H1 (cell line): ENCODE results near the gene PEPD. TPM values are rescaled to one million over a fixed set of nuclear protein-coding genes. Genes with fewer than 3 reads are reported as not detected.

Experiments used
- CTCF ChIA-PET: fragments of 300-600 bp; sonication (Branson Sonifier 250); formaldehyde crosslinking; loops from one replicate; lab custom pipeline; 2021; ENCODE audit not compliant: partially characterized antibody; lab: Charles Lee
- POLR2A ChIA-PET: fragments of 300-600 bp; sonication (Branson Sonifier 250); formaldehyde crosslinking; loops from one replicate; lab custom pipeline; 2021; ENCODE audit warnings: inconsistent platforms; ENCODE audit not compliant: partially characterized antibody; lab: Charles Lee
- DNase-seq, 2 experiments: peaks; one replicate each; pipeline versions ENCODE4 v3.0.0 to v3.0.0-alpha.2; 2010 to 2022; ENCODE audit warnings: low spot score in 2 of 2, low read depth in 1 of 2, mixed read lengths in 1 of 2
- FAIRE-seq: peaks from 2 replicates; lab custom pipeline; 2011; peaks lifted over from hg19 to GRCh38; lab: Jason Lieb, UNC
- H2AFZ ChIP-seq: 2 replicates; pipeline ENCODE4 v1.8.1; 2012; ENCODE audit warnings: low read length, inconsistent platforms
- H2AK5ac ChIP-seq: 2 replicates; pipeline ENCODE4 v1.6.1; 2013; ENCODE audit warnings: low read depth, low read length
- H2BK120ac ChIP-seq: replicated peaks from 2 replicates; pipeline ENCODE3; 2013; ENCODE audit warnings: low read depth, low read length, inconsistent platforms
- H2BK12ac ChIP-seq: 2 replicates; pipeline ENCODE4 v1.6.1; 2013; ENCODE audit warnings: low read depth, low read length
- H2BK15ac ChIP-seq: 2 replicates; pipeline ENCODE4 v1.6.1; 2013; ENCODE audit warnings: low read length
- H2BK20ac ChIP-seq: 2 replicates; pipeline ENCODE4 v1.6.1; 2013; ENCODE audit warnings: low read length
- H2BK5ac ChIP-seq: 2 replicates; pipeline ENCODE4 v1.6.1; 2013; ENCODE audit warnings: low read depth, low read length
- H3K14ac ChIP-seq: 2 replicates; pipeline ENCODE4 v1.6.1; 2013; ENCODE audit warnings: inconsistent platforms; ENCODE audit not compliant: insufficient read length
- H3K18ac ChIP-seq: 2 replicates; pipeline ENCODE4 v1.6.1; 2013; ENCODE audit warnings: low read length; ENCODE audit errors: extremely low read depth
- H3K23ac ChIP-seq: 2 replicates; pipeline ENCODE4 v1.6.1; 2013; ENCODE audit warnings: inconsistent platforms; ENCODE audit not compliant: insufficient read length
- H3K23me2 ChIP-seq: 2 replicates; pipeline ENCODE4 v1.6.1; 2013; ENCODE audit warnings: low read depth, low read length
- H3K27ac ChIP-seq: 2 replicates; pipeline ENCODE4 v1.6.1; 2011; ENCODE audit warnings: low read depth, low read length, inconsistent platforms
- H3K27me3 ChIP-seq, 4 experiments: replicated peaks in 1 of 4; 1 replicate in 1 of 4; 2 replicates in 3 of 4; pipeline versions ENCODE4 v1.6.1 to v1.8.1; 2011 to 2013; ENCODE audit warnings: low read length in 3 of 4, mild to moderate bottlenecking in 3 of 4, inconsistent platforms in 2 of 4, mixed read lengths in 2 of 4, moderate library complexity in 1 of 4; ENCODE audit not compliant: control insufficient read depth in 3 of 4, insufficient read depth in 3 of 4; ENCODE audit errors: extremely low read depth in 1 of 4
- H3K36me3 ChIP-seq, 4 experiments: 2 replicates each; pipeline versions ENCODE4 v1.6.1 to v1.8.1; 2011 to 2013; ENCODE audit warnings: mild to moderate bottlenecking in 4 of 4, low read length in 3 of 4, moderate library complexity in 2 of 4, control low read depth in 1 of 4, inconsistent platforms in 1 of 4; ENCODE audit not compliant: insufficient read depth in 4 of 4, control insufficient read depth in 2 of 4
- H3K4ac ChIP-seq: replicated peaks from 2 replicates; pipeline ENCODE3; 2013; ENCODE audit warnings: low read length, low read depth, mixed read lengths, inconsistent platforms; ENCODE audit not compliant: insufficient read length
- H3K4me1 ChIP-seq, 4 experiments: replicated peaks in 1 of 4; 1 replicate in 1 of 4; 2 replicates in 3 of 4; pipeline versions ENCODE4 v1.6.1 to v1.8.1; 2011 to 2013; ENCODE audit warnings: low read length in 3 of 4, inconsistent platforms in 2 of 4, mixed read lengths in 1 of 4; ENCODE audit not compliant: insufficient read depth in 4 of 4, control insufficient read depth in 3 of 4
- H3K4me2 ChIP-seq, 2 experiments: 2 replicates each; pipeline versions ENCODE4 v1.6.1 to v1.8.1; 2011 to 2013; ENCODE audit warnings: low read depth in 2 of 2, low read length in 2 of 2, control low read depth in 1 of 2, inconsistent platforms in 1 of 2, mild to moderate bottlenecking in 1 of 2; ENCODE audit not compliant: insufficient read depth in 1 of 2
- H3K4me3 ChIP-seq, 4 experiments: fragments of 200-600, 300-600 bp in 1 of 4; sonication (generic), shearing (Covaris generic), sonication (Bioruptor Twin) in 1 of 4; 2 replicates each; pipeline versions ENCODE4 v1.5.1 to v1.8.1; 2011 to 2016; ENCODE audit warnings: low read length in 4 of 4, low read depth in 3 of 4, control low read depth in 2 of 4, inconsistent platforms in 2 of 4, mild to moderate bottlenecking in 2 of 4, mixed read lengths in 1 of 4, moderate library complexity in 1 of 4; ENCODE audit not compliant: insufficient read depth in 2 of 4; ENCODE audit errors: extremely low read depth in 1 of 4
- H3K56ac ChIP-seq: replicated peaks from 2 replicates; pipeline ENCODE3; 2013; ENCODE audit warnings: low read depth, mild to moderate bottlenecking, mixed read lengths, low read length, inconsistent platforms; ENCODE audit not compliant: insufficient read length
- H3K79me1 ChIP-seq: 2 replicates; pipeline ENCODE4 v1.6.1; 2013; ENCODE audit warnings: low read depth, low read length, control low read depth
- H3K79me2 ChIP-seq, 2 experiments: 2 replicates each; pipeline versions ENCODE4 v1.6.1 to v1.8.1; 2012 to 2013; ENCODE audit warnings: low read length in 2 of 2, mild to moderate bottlenecking in 2 of 2, inconsistent platforms in 1 of 2; ENCODE audit not compliant: insufficient read depth in 2 of 2, control insufficient read depth in 1 of 2
- H3K9ac ChIP-seq, 4 experiments: replicated peaks in 1 of 4; 1 replicate in 1 of 4; 2 replicates in 3 of 4; pipeline versions ENCODE4 v1.6.1 to v1.8.1; 2011 to 2013; ENCODE audit warnings: low read depth in 3 of 4, low read length in 3 of 4, control low read depth in 2 of 4, mild to moderate bottlenecking in 2 of 4, moderate library complexity in 2 of 4, inconsistent platforms in 1 of 4; ENCODE audit errors: extremely low read depth in 1 of 4
- H3K9me3 ChIP-seq, 2 experiments: 2 replicates each; pipeline versions ENCODE4 v1.6.1 to v1.8.1; 2012 to 2013; ENCODE audit warnings: mild to moderate bottlenecking in 2 of 2, moderate library complexity in 2 of 2, control low read depth in 1 of 2, inconsistent platforms in 1 of 2, low read depth in 1 of 2, low read length in 1 of 2, mixed read lengths in 1 of 2; ENCODE audit not compliant: insufficient read depth in 2 of 2
- H4K20me1 ChIP-seq, 2 experiments: replicated peaks in 1 of 2; 2 replicates each; pipeline versions ENCODE3 to v1.8.1; 2011 to 2013; ENCODE audit warnings: inconsistent platforms in 2 of 2, low read length in 2 of 2, mild to moderate bottlenecking in 1 of 2; ENCODE audit not compliant: insufficient read depth in 2 of 2, control insufficient read depth in 1 of 2
- H4K5ac ChIP-seq: 2 replicates; pipeline ENCODE4 v1.6.1; 2013; ENCODE audit warnings: low read length, low read depth, mixed read lengths, inconsistent platforms; ENCODE audit not compliant: insufficient read length
- H4K8ac ChIP-seq: 2 replicates; pipeline ENCODE4 v1.8.0; 2013; ENCODE audit warnings: mild to moderate bottlenecking, moderate library complexity, low read length, inconsistent platforms; ENCODE audit not compliant: insufficient read depth; ENCODE audit errors: extremely low read depth
- H4K91ac ChIP-seq: replicated peaks from 2 replicates; pipeline ENCODE3; 2013; ENCODE audit warnings: low read length, mixed read lengths, inconsistent platforms; ENCODE audit not compliant: insufficient read length
- EP300 ChIP-seq, 2 experiments: IDR thresholded peaks; 1 replicate in 1 of 2; 2 replicates in 1 of 2; pipeline ENCODE4 v1.6.1; 2011 to 2012; ENCODE audit warnings: low read depth in 2 of 2, low read length in 2 of 2, mild to moderate bottlenecking in 2 of 2, borderline replicate concordance in 1 of 2, inconsistent platforms in 1 of 2, moderate library complexity in 1 of 2
- GTF2F1 ChIP-seq: IDR thresholded peaks from 2 replicates; pipeline ENCODE4 v1.6.1; 2012; ENCODE audit warnings: low read depth, low read length, improper control_type of control experiment, borderline replicate concordance
- HDAC2 ChIP-seq, 2 experiments: fragments of 300-600 bp in 1 of 2; sonication (generic) in 1 of 2; IDR thresholded peaks; 2 replicates each; pipeline ENCODE4 v1.6.1; 2011 to 2012; ENCODE audit warnings: low read depth in 2 of 2, low read length in 2 of 2, mild to moderate bottlenecking in 2 of 2, moderate library complexity in 2 of 2, borderline replicate concordance in 1 of 2, inconsistent platforms in 1 of 2
- WGBS, 2 experiments: shearing (Covaris generic) in 1 of 2; methylation state at CpG; one replicate each; pipeline versions ENCODE4 v1.1.6 to v1.1.7; 2013 to 2015; ENCODE audit warnings: low lambda C conversion rate in 2 of 2, mixed read lengths in 2 of 2, inconsistent platforms in 1 of 2, low coverage in 1 of 2, missing lambda C conversion rate in 1 of 2; ENCODE audit not compliant: insufficient replicate concordance in 2 of 2, insufficient coverage in 1 of 2, insufficient read length in 1 of 2; ENCODE audit errors: extremely low coverage in 1 of 2, missing lambda C conversion rate in 1 of 2; 5-methylcytosine and 5-hydroxymethylcytosine counted together
- polyA plus RNA-seq, 7 experiments: library from polyadenylated mRNA; depleted of rRNA in 3 of 7; stranded (reverse) in 5 of 7; unstranded in 2 of 7; fragments of >200 nt in 5 of 7; fragments of 200-250 nt in 2 of 7; gene quantifications; 1 replicate in 5 of 7; 2 replicates in 1 of 7; 4 replicates in 1 of 7; pipeline versions ENCODE4 v1.2.1 to v1.2.3, GENCODE V29; 2011 to 2013; ENCODE audit warnings: missing spikeins in 2 of 7, mixed read lengths in 2 of 7
- total RNA-seq: library from RNA; stranded (reverse); fragmentation: NEBNext Ultra II Directional; extraction: Animal tissue kit (Norgen Biotek cat#: 25700); gene quantifications from 2 replicates; pipeline ENCODE4 v1.2.1, GENCODE V29; 2021
- TF ChIP-seq, protein P1 (sequence below): IDR thresholded peaks from 2 replicates; pipeline ENCODE4 v1.6.1; 2011; ENCODE audit warnings: low read depth, mild to moderate bottlenecking, low read length; ENCODE audit not compliant: insufficient read depth

PEPD gene
- total and polyA plus RNA-seq, 2 of the 8 experiments (the other 6 are each of a cell fraction or from before 2014, with no cell fraction given): 84.1 to 178 TPM

- Histone ChIP-seq H3K79me2 (no peaks in the 10 kb centered on the region), H3K4me2 (no peak overlapping the region; a peak in 1 of 4 replicates), H4K5ac (no peak overlapping the region), H3K27ac (no peak overlapping the region), H3K23ac (no peak overlapping the region), H2BK120ac (no peak overlapping the region), H2BK12ac (no peak overlapping the region), H3K14ac (no peak overlapping the region), H3K56ac (no peak overlapping the region), H2BK20ac (no peak overlapping the region), H4K8ac (no peak overlapping the region), H3K23me2 (peaks cover 9% of the 10 kb centered on the region; the same call in 1 of the 2 replicates), H3K4me1 (peaks cover 0 to 12% (median 4%) of the 10 kb centered on the region in 4 experiments; a peak in 4 of 7 replicates), H4K91ac (no peak overlapping the region), H3K9ac (no peak overlapping the region), H3K9me3 (no peaks in the 10 kb centered on the region), H2BK5ac (no peak overlapping the region), H4K20me1 (peaks cover 6 to 24% of the 10 kb centered on the region in 2 experiments), H2AK5ac (no peak overlapping the region), H3K18ac (no peak overlapping the region), H2AFZ (no peak overlapping the region)
- no peak for FAIRE-seq
- DNase-seq: no peak
- ChIA-PET POLR2A (interaction anchor here (0.7 to 1.8 kb wide), 3 partner anchors 9 to 45 kb away, joined by 3 to 4 read pairs (median 3); partner anchors contain the start of gene CEBPG), CTCF (interaction anchor here (0.6 to 7.5 kb wide), 16 partner anchors 8 to 358 kb away, joined by 3 to 79 read pairs (median 4); no protein-coding TSS in a partner anchor)
- TF ChIP-seq EP300 (IDR thresholded peaks at IDR 0.05; ENCODE audit: borderline replicate concordance in 1 of 2, low read depth in 2 of 2, low read length in 2 of 2) (no peak), GTF2F1 (no peak), HDAC2 (IDR thresholded peaks at IDR 0.05; ENCODE audit: borderline replicate concordance in 1 of 2, low read depth in 2 of 2, low read length in 2 of 2) (no peak)
- TF ChIP-seq, protein P1, sequence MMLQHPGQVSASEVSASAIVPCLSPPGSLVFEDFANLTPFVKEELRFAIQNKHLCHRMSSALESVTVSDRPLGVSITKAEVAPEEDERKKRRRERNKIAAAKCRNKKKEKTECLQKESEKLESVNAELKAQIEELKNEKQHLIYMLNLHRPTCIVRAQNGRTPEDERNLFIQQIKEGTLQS: no peak
- TF ChIP-seq, all 59 proteins: peak for 0
- 87% methylated on average over 20 of the region's 20 CpGs; no CpG with 5 or more reads in 1 of the 2 experiments for WGBS, 2 experiments
- Histone ChIP-seq H3K79me1 (no peaks in the 10 kb centered on the region), H2BK15ac (no peak overlapping the region), H3K4me3 (no peak overlapping the region; a peak in 1 of 8 replicates), H3K27me3 (no peaks in the 10 kb centered on the region), H3K36me3 (no peaks in the 10 kb centered on the region), H3K4ac (no peak overlapping the region)
These were observed 102.5 kb downstream of the PEPD start for GRCh38 chr19:33418871-33419787.
